NCI-H2196 (cell line): ENCODE results near the gene PRDX6.
"Not testable (repeated sequence)": the region's sequence is repeated elsewhere in the genome, so short reads cannot be mapped to it uniquely, and the experiment has no call there.

Experiments used
- DNase-seq: peaks from one replicate; lab custom pipeline; 2025; ENCODE audit not compliant: unreplicated experiment; lab: John Stamatoyannopoulos, UW

PRDX6 gene, protein sequence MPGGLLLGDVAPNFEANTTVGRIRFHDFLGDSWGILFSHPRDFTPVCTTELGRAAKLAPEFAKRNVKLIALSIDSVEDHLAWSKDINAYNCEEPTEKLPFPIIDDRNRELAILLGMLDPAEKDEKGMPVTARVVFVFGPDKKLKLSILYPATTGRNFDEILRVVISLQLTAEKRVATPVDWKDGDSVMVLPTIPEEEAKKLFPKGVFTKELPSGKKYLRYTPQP

DNA sequence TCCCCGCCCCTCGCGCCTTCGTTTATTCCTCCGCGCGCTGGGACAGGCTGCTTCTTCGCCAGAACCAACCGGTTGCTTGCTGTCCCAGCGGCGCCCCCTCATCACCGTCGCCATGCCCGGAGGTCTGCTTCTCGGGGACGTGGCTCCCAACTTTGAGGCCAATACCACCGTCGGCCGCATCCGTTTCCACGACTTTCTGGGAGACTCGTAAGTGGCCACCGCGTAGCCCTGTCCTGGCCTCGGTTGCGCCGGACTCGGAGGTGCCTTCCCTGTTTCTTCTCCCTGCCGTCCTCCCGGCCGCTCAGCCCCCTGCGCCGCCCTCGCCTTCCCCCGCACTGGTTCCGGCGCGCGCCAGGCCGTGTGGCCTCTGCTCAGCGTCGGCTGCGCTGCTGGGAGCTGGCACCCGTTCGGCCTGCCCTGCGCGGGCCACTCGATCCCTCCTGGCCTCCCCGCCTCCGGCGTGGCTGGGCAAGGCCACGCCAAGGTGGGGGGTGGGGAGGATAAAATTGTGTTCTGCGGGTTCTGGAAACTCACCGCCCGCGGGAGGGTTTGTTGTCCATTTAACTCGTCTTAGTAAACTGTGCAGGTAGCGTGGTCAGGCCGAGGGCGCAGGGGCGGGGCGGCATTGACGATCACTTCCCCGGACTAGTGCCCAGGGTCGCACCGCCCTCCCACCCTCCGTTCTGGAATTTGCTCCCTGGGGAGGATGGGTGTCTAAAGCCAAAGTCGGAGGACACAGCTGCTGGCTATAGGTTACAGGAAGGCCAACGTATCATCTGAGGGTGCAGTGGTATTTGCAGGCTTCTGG is at the start of gene PRDX6:
Gene PRDX6, plus strand, starts transcription at position 50 of the 808 bp plus-strand sequence. Its CDS starts 63 bp downstream, at position 113.
- DNase-seq, result peak; percentile 67

DNA sequence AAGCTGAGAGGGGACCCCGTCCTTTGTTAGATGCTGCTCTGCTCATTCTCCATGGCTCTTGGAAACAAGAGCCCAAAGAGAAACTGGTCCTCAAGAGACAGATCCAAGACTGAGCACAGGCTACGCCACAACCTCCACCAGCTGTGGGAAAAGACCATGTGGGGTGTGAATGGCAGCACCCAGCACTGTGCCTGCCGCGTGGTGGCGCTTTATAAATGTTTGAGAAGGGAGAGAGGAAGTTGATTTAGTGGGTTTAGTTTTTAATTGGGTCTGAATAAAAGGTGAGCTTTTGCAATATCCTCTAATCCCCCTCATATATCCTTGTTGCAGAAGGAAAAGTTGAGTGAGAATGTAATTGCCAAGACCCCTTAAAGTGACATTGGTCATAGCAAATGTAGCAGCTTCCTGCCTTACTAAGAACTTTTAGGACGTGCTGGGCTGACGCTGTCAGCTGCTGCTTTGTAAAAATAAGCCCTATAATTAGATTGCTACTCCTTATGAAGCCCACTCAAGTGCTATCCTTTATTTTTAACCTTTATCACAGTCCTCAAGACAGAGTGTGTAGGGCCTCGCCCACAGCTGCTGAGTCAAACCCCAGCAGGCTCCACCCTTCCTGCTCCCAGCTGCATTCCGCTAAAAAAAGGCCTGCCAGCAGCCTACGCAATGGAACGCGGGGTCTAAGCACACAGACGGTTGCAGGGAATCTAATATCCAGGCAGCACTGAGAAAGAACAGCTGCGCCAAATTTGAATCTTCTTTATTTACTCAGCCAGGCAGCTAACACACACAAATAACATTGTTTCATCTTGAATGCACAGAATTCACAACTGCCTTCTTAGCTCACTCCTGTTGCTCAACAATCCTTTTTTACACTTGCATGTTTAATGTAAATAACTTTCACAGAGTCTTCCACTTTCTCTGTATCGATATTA is 47.4 kb upstream of the PRDX6 start:
- DNase-seq, result no peak

GRCh38 chr1:173430677-173431303 is 46.3 kb upstream of the PRDX6 start:
- no peak for DNase-seq

DNA sequence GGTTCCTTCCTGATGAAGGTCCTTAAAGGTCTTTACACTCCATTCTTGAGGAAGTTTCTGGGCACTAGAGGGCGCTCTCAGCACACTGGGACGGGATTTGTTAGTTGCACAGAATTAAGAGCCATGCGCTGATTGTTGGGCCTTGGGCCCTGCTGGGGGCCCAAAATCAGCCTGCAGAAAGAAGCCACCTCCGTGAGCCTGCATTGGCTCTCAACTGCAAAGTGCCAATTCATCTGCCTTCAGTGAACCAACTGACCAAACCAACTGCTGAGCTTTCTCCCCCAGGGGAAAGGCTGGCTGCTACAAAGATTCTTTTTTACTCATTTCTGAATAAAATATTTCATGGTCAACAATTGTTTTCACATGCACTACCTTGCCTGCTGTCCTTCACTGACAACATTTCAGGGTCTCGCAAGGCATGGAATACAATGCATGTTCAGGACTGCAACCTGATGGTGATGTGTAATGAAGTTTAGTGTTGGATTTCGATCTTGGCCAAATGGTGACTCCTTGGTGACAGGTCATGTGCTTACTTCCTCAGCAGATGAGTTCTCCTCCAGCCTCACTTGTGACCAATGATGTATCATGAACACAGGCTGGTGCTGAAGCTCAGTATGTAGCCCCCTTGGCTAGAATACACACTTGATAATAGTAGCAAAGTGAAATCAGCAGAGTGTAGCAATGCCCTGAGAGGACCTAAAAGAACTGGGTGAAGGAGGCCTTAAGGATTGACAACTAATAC is 45.7 kb upstream of the PRDX6 start:
- DNase-seq, result peak; percentile 91

DNA sequence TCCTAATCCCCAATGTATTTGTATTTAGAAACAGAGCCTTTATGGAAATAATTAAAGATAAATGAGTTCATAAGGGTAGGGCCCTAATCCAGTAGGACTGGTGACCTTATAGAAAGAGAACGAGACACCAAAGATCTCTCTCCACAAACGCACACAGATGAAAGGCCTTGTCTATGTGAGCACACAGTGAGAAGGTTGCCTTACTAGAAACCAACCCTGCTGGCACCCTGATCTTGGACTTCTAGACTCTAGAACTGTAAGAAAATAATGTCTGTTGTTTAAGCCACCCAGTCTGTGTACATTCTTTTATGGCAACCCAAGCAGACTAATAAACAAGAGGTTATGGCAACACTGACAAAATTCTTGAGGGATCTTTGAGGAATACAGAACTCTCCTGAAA is 44.8 kb upstream of the PRDX6 start:
- DNase-seq, result no peak

DNA sequence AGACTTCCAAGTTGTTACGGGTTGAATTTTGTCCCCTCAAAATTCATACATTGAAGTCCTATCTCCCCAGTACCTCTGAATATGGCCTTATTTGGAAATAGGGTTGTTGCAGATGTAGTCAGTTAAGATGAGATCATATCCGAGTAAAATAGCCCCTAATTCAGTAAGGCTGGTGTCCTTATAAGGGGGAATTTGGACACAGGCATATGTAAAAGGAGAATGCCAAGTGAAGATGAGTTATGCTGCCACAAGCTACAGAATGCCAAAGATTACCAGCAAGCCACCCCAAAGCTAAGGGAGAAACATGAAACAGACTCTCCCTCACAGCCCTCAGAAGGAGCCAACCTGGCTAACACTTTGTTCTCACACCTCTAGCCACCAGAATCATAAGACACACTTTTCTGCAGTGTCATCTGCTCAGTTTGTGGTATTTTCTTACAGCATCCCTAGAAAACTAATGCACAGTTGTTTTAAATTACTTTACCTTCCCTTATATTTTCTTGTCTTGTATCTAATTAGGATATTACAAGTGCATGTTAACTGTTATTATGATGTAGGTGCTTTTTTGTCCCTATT is 43.3 kb upstream of the PRDX6 start:
- DNase-seq, result no peak

DNA sequence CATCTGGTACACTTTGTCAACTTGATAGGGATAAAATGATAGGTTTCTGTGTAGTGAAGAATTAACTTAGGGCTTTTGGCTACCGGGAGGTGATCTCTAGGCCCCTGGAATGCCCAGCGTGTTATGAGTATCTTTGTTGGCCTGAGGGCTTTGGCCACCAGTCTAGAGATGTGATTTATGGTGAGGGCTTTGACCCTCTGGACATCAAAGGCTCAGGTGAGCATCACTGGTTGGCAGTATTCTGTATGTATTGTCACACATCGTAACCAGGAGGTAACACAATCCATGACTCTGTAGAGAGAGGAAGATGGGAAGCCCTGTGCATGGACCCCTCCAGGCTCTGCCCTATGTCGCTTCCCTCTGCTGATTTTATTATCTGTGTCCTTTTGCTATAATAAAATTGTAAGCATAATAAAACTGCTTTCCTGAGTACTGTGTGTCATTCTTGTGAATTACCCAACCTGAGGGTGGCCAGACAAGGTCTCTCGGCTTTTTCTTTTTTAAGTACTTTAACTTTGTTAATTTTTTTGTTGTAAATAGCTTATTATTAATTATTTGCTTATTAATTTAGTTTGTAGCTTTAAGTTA is 40.2 kb upstream of the PRDX6 start:
- no peak for DNase-seq

DNA sequence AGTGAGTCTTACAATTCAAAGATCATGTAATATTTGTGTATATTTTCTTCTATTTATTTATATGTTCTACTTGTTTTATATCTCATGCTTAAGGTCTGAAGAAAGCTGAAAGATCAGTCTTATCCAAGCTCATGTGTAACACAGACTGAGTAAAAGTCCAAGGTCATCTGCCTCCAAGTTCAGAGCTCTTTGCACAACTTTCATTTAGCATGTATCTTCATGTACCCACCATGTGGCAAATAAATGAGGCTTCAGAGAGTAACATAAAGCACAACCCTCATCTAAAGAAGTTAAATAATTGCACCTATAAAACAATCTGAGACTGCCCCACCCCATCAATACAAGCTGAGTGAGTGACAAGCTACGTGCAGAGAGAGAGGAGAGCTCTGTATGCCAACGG is 38.5 kb upstream of the PRDX6 start:
- DNase-seq, result no peak

GRCh38 chr1:173440430-173440829 is 36.7 kb upstream of the PRDX6 start:
- DNase-seq, result no peak

DNA sequence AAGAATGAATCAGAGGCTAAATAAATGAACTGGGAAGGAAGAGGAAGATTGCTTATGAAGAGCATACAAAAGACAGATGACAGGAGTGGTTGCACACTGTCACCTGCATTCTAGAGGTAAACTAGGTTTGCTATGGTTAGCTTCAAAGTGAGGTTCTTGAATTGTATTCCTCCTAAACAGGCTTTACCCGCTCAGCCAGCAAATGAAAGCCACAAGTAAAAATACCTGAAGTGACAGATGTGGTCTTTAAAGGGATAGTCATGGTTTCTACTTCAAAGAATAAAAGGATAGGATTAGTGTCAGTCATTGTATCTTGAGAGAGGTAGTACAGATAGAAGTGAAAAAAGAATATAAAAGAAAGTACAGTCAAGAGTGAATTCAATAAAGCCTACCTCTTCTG is 32.4 kb upstream of the PRDX6 start:
- no peak for DNase-seq

- DNase-seq, result no peak
Measured at GRCh38 chr1:173445164-173445563, 32.0 kb upstream of the PRDX6 start.

DNA sequence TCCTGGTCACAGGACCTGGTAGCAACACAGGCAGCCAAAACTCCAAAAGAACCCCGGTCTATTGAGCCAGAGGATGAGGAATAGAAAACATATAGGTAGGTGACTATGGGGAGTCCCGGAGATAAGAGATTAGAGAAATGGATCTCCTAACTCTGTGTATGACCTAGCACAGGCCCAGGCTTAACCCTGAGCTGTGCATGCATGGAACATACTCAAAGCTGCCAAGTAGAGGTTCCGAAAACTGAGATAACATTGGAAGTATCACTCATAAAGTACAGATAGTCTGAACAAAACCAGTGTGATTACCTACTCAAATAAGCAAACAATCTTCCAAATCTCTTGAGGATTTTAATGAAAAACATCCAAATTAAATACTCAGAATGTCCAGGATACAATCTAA is 31.5 kb upstream of the PRDX6 start:
- DNase-seq, result no peak

DNA sequence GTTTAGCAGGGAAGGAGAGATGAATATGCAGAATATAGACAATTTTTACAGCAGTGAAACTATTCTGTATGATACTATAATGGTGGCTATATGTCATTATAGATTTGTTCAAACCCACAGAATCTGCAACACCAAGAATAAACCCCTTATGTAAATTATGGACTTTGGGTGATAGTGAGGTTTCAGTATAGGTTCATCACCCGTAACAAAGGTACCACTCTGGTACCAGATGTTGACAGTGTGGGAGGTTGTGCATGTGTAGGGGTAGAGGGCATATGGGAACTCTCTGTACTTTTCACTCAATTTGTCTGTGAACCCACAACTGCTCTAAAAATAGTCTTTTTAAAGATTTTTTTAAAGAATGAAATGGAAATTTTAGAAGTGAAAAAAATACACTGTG is 29.9 kb upstream of the PRDX6 start:
- DNase-seq, result no peak

DNA sequence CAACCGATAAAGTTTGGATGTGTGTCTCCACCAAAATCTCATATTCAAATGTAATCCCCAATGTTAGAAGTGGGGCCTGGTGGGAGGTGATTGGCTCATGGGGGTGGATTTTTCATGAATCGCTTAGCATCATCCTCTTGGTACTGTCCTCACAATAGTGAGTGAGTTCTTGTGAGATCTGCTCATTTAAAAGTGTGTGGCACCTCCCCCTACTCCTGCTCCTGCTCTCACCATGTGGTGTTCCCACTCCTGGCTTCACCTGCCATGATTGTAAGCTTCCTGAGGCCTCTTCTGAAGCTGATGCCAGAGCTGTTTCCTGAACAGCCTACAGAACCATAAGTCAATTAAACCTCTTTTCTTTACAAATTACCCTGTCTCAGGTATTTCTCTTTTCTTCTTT is 28.2 kb upstream of the PRDX6 start:
- no peak for DNase-seq

GRCh38 chr1:173451981-173452380 is 25.2 kb upstream of the PRDX6 start:
- DNase-seq, result peak; percentile 70

- DNase-seq, result no peak
Measured at GRCh38 chr1:173453982-173454381, 23.2 kb upstream of the PRDX6 start.

- no peak for DNase-seq
Measured at GRCh38 chr1:173454966-173455524, 22.1 kb upstream of the PRDX6 start.

- DNase-seq, result no peak
Measured at GRCh38 chr1:173459885-173460284, 17.2 kb upstream of the PRDX6 start.

DNA sequence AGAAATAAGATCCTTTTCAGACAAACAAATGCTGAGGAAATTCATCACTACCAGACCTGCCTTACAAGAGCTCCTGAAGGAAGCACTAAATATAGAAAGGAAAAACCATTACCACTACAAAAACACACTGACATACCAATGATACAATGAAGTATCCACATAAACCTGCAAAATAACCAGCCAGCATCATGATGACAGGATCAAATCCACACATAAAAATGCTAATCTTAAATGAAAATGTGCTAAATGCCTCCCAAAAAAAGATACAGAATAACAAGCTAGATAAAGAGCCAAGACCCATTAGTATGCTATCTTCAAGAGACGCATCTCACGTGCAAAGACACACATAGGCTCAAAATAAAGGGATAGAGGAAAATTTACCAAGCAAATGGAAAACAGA is 14.5 kb upstream of the PRDX6 start:
- not testable (repeated sequence) for DNase-seq
